Loucy (cell line): Measurements from ENCODE around the gene ITPK1.

Experiments used
- H2AFZ ChIP-seq: fragments of 200-600 bp; sonication (generic); 2 replicates; pipeline ENCODE4 v1.6.0; 2016; ENCODE audit warnings: antibody characterized with exemption, mild to moderate bottlenecking, low read length, moderate library complexity
- H3F3A ChIP-seq: fragments of 200-600 bp; 2 replicates; pipeline ENCODE4 v1.6.0; 2016; ENCODE audit warnings: antibody characterized with exemption, low read depth, mild to moderate bottlenecking
- H3K27me3 ChIP-seq: fragments of 200-600 bp; sonication (generic); 2 replicates; pipeline ENCODE4 v1.6.1; 2014; ENCODE audit warnings: low read length, mild to moderate bottlenecking; ENCODE audit not compliant: insufficient read depth, poor library complexity, severe bottlenecking
- H3K36me3 ChIP-seq: fragments of 200-600 bp; sonication (generic); 2 replicates; pipeline ENCODE4 v1.6.1; 2016; ENCODE audit warnings: low read length; ENCODE audit not compliant: insufficient read depth
- H3K4me1 ChIP-seq: fragments of 200-600 bp; sonication (generic); 2 replicates; pipeline ENCODE4 v1.5.1; 2014; ENCODE audit warnings: low read length, mild to moderate bottlenecking; ENCODE audit not compliant: insufficient read depth, poor library complexity, severe bottlenecking
- H3K4me2 ChIP-seq: fragments of 200-600 bp; sonication (generic); 2 replicates; pipeline ENCODE4 v1.6.0; 2014; ENCODE audit warnings: antibody characterized with exemption, low read length, low read depth, mild to moderate bottlenecking; ENCODE audit not compliant: poor library complexity, severe bottlenecking
- H3K4me3 ChIP-seq: fragments of 200-600 bp; sonication (generic); 2 replicates; pipeline ENCODE4 v1.5.1; 2014; ENCODE audit warnings: low read length, mild to moderate bottlenecking, mixed read lengths; ENCODE audit not compliant: poor library complexity, severe bottlenecking
- H3K79me2 ChIP-seq: fragments of 200-600 bp; sonication (generic); 2 replicates; pipeline ENCODE4 v1.6.1; 2014; ENCODE audit warnings: low read length; ENCODE audit not compliant: insufficient read depth
- H3K9ac ChIP-seq: fragments of 200-600 bp; sonication (generic); 2 replicates; pipeline ENCODE4 v1.6.0; 2014; ENCODE audit warnings: mild to moderate bottlenecking, low read depth, low read length, moderate library complexity; ENCODE audit not compliant: poor library complexity, severe bottlenecking
- H3K9me2 ChIP-seq: fragments of 200-600 bp; sonication (generic); replicated peaks from 2 replicates; pipeline ENCODE4 v1.6.1; 2016; ENCODE audit warnings: low read depth, low read length, mixed read lengths
- H3K9me3 ChIP-seq: fragments of 200-600 bp; sonication (generic); 2 replicates; pipeline ENCODE4 v1.6.1; 2014; ENCODE audit warnings: mild to moderate bottlenecking, antibody characterized with exemption, low read length, low read depth; ENCODE audit not compliant: insufficient read depth
- H4K20me1 ChIP-seq: fragments of 200-600 bp; sonication (generic); 2 replicates; pipeline ENCODE4 v1.6.0; 2014; ENCODE audit warnings: antibody characterized with exemption, low read length, mild to moderate bottlenecking; ENCODE audit not compliant: insufficient read depth, poor library complexity, severe bottlenecking
- CTCF ChIP-seq: fragments of 200-600 bp; sonication (generic); conservative IDR thresholded peaks from 2 replicates; pipeline ENCODE4 v1.5.1; 2014; ENCODE audit warnings: mild to moderate bottlenecking, antibody characterized with exemption, low read length
- EZH2phosphoT487 ChIP-seq: fragments of 200-600 bp; IDR thresholded peaks from 2 replicates; pipeline ENCODE4 v1.6.1; 2018; ENCODE audit warnings: antibody characterized with exemption, mild to moderate bottlenecking, moderate library complexity, borderline replicate concordance

The ITPK1 gene

GRCh38 chr14:92932448-92933395 is 183.0 kb downstream of the ITPK1 start:
- no peaks in the 10 kb centered on the region for H3K4me1 ChIP-seq
- no peaks in the 10 kb centered on the region for H3K9me2 ChIP-seq
- no peaks in the 10 kb centered on the region for H4K20me1 ChIP-seq
- H3K79me2 ChIP-seq, result no peaks in the 10 kb centered on the region
- peaks cover 3% of the 10 kb centered on the region; the same call in 1 of the 2 replicates for H3K36me3 ChIP-seq
- no peaks in the 10 kb centered on the region for H3F3A ChIP-seq
- H2AFZ ChIP-seq, result no peak overlapping the region
- no peaks in the 10 kb centered on the region for H3K27me3 ChIP-seq
- TF ChIP-seq EZH2phosphoT487 (no peak), CTCF (no peak)
- no peak overlapping the region for H3K9ac ChIP-seq
- no peak overlapping the region for H3K4me3 ChIP-seq
- no peaks in the 10 kb centered on the region for H3K9me3 ChIP-seq
- no peak overlapping the region for H3K4me2 ChIP-seq

- H3K4me2 ChIP-seq, result no peak overlapping the region
- H3K9me3 ChIP-seq, result no peaks in the 10 kb centered on the region
- H3F3A ChIP-seq, result no peaks in the 10 kb centered on the region
- no peaks in the 10 kb centered on the region for H3K4me1 ChIP-seq
- H4K20me1 ChIP-seq, result no peaks in the 10 kb centered on the region
- H2AFZ ChIP-seq, result no peak overlapping the region
- no peak overlapping the region for H3K4me3 ChIP-seq
- no peak overlapping the region for H3K9ac ChIP-seq
- no peaks in the 10 kb centered on the region for H3K9me2 ChIP-seq
- no peaks in the 10 kb centered on the region for H3K79me2 ChIP-seq
- H3K36me3 ChIP-seq, result no peaks in the 10 kb centered on the region; the same call in 1 of the 2 replicates
- no peak for TF ChIP-seq CTCF
- H3K27me3 ChIP-seq, result no peaks in the 10 kb centered on the region
Observed at GRCh38 chr14:92931681-92932447, 183.9 kb downstream of the ITPK1 start.

- no peaks in the 10 kb centered on the region; the same call in 1 of the 2 replicates for H3K36me3 ChIP-seq
- H3K4me3 ChIP-seq, result no peak overlapping the region
- H3K79me2 ChIP-seq, result no peaks in the 10 kb centered on the region
- no peaks in the 10 kb centered on the region for H3K27me3 ChIP-seq
- no peaks in the 10 kb centered on the region for H3F3A ChIP-seq
- no peak for TF ChIP-seq EZH2phosphoT487
- no peak for TF ChIP-seq CTCF
- H3K9me3 ChIP-seq, result no peaks in the 10 kb centered on the region
- H2AFZ ChIP-seq, result no peak overlapping the region
- no peak overlapping the region for H3K4me2 ChIP-seq
- no peaks in the 10 kb centered on the region for H4K20me1 ChIP-seq
- no peaks in the 10 kb centered on the region for H3K9me2 ChIP-seq
- no peaks in the 10 kb centered on the region for H3K4me1 ChIP-seq
- H3K9ac ChIP-seq, result no peak overlapping the region
Observed at GRCh38 chr14:92930737-92931602, 184.8 kb downstream of the ITPK1 start.
